Esophagus muscularis mucosa (tissue), 4 donors: ENCODE results near the gene ZSWIM1. TPM values are rescaled to one million over a fixed set of nuclear protein-coding genes. Genes with fewer than 3 reads are reported as not detected.

Source experiments
- DNase-seq: peaks from one replicate; pipeline ENCODE4 v3.0.0-alpha.2; 2017; ENCODE audit errors: extremely low spot score
- H3K27ac ChIP-seq, 4 donors: fragments of 200-600 bp; sonication (generic); replicated peaks in 1 of 4; 1 replicate in 3 of 4; 2 replicates in 1 of 4; pipeline ENCODE4 v1.5.1; 2016 to 2019; ENCODE audit warnings: mild to moderate bottlenecking in 1 of 4
- H3K27me3 ChIP-seq, 4 donors: fragments of 200-600 bp; sonication (generic); one replicate each; pipeline versions ENCODE4 v1.5.1 to v1.6.0; 2016 to 2019
- H3K36me3 ChIP-seq, 4 donors: fragments of 200-600 bp; sonication (generic); one replicate each; pipeline ENCODE4 v1.5.1; 2016 to 2019
- H3K4me1 ChIP-seq, 4 donors: fragments of 200-600 bp; sonication (generic); one replicate each; pipeline ENCODE4 v1.5.1; 2016 to 2019
- H3K4me3 ChIP-seq, 4 donors: fragments of 200-600 bp; sonication (generic); 1 replicate in 2 of 4; 2 replicates in 2 of 4; pipeline ENCODE4 v1.5.1; 2016 to 2019; ENCODE audit warnings: mild to moderate bottlenecking in 4 of 4, moderate library complexity in 1 of 4
- H3K9me3 ChIP-seq, 4 donors: fragments of 200-600 bp; sonication (generic); 1 replicate in 3 of 4; 2 replicates in 1 of 4; pipeline ENCODE4 v1.5.1; 2016 to 2019
- EP300 ChIP-seq: sonication (generic); formaldehyde crosslinking; IDR thresholded peaks from one replicate; pipeline ENCODE4 v1.6.1; 2017; ENCODE audit warnings: antibody characterized with exemption
- POLR2A ChIP-seq: fragments of 450-650 bp; IDR thresholded peaks from one replicate; pipeline ENCODE4 v1.6.1; 2017; ENCODE audit warnings: antibody characterized with exemption, moderate library complexity, mild to moderate bottlenecking, low read depth
- POLR2AphosphoS5 ChIP-seq, 2 donors: sonication (generic); formaldehyde crosslinking; IDR thresholded peaks; one replicate each; pipeline ENCODE4 v1.6.1; 2017; ENCODE audit warnings: antibody characterized with exemption in 2 of 2
- WGBS: methylation state at CpG from one replicate; pipeline ENCODE4 v1.1.5; 2018; 5-methylcytosine and 5-hydroxymethylcytosine counted together
- intact Hi-C: fragments of 100-400 bp; cut with DNase I; formaldehyde crosslinking; loops from one replicate; pipeline ENCODE4 v1.15.1; 2023
- total RNA-seq, 4 donors: library from RNA; depleted of rRNA; stranded (reverse); fragments of >200 nt; gene quantifications; one replicate each; pipeline versions ENCODE4 v1.1.0 to v1.2.1, GENCODE V29; 2016
- TF ChIP-seq, protein P1 (sequence below), 3 experiments: fragments of 200-600 bp in 2 of 3; fragments of 450-650 bp in 1 of 3; sonication (generic) in 2 of 3; IDR thresholded peaks; one replicate each; pipeline ENCODE4 v1.5.1; 2017 to 2019; ENCODE audit warnings: antibody characterized with exemption in 3 of 3, mild to moderate bottlenecking in 2 of 3, moderate library complexity in 1 of 3

The ZSWIM1 gene
- total RNA-seq, 4 donors from 2014 or later: 7.1 to 13.5 (median 9.2) TPM

DNA sequence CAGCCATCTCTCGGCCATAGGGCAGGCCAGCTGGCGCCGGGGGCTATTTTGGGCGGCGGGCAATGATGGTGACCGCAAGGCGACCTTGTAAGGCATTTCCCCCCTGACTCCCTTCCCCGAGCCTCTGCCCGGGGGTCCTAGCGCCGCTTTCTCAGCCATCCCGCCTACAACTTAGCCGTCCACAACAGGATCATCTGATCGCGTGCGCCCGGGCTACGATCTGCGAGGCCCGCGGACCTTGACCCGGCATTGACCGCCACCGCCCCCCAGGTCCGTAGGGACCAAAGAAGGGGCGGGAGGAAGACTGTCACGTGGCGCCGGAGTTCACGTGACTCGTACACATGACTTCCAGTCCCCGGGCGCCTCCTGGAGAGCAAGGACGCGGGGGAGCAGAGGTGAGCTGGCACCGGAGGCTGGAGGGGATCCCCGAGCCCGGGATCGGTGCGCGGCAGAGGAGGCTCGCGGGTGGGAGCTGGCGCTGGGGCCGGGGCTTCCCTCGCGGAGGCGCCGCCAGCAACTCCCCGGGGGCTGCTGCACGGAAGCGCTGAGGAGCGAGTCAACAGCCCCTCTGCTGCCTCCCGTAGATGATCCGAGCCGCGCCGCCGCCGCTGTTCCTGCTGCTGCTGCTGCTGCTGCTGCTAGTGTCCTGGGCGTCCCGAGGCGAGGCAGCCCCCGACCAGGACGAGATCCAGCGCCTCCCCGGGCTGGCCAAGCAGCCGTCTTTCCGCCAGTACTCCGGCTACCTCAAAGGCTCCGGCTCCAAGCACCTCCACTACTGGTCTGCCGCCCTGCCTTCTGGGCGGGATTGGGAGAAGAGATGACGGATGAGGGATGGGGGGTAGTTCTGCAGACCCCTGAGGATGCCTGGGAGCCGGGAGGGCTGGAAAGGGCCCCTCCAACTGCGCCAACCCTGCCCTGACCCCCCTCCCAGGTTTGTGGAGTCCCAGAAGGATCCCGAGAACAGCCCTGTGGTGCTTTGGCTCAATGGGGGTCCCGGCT lies 10.3 kb downstream of the ZSWIM1 start, which contains the start of the genes CTSA and NEURL2:
TSS of gene CTSA (plus strand) at position 351 of the 999 bp plus-strand sequence. CDS start at position 585, 234 bp downstream.
TSS of gene NEURL2 (minus strand) at position 224 of the 999 bp plus-strand sequence. CDS start at position 7, 217 bp downstream.
- Histone ChIP-seq H3K27ac (peak within 1 kb of the TSS; percentile 84 to 94 (median 90)), H3K36me3 (peaks cover 7 to 57% (median 56%) of the 10 kb centered on the region in 4 donors), H3K27me3 (no peaks in the 10 kb centered on the region), H3K4me1 (peaks cover 24 to 48% (median 34%) of the 10 kb centered on the region in 4 donors), H3K9me3 (no peaks in the 10 kb centered on the region), H3K4me3 (peak within 1 kb of the TSS; percentile 70 to 93 (median 88))
- intact Hi-C loops: loop anchor here (2.0 to 5.0 kb wide), 2 partner anchors 44 to 81 kb away; partner anchors contain the start of genes PCIF1 and ZNF335
- TF ChIP-seq, protein P1, sequence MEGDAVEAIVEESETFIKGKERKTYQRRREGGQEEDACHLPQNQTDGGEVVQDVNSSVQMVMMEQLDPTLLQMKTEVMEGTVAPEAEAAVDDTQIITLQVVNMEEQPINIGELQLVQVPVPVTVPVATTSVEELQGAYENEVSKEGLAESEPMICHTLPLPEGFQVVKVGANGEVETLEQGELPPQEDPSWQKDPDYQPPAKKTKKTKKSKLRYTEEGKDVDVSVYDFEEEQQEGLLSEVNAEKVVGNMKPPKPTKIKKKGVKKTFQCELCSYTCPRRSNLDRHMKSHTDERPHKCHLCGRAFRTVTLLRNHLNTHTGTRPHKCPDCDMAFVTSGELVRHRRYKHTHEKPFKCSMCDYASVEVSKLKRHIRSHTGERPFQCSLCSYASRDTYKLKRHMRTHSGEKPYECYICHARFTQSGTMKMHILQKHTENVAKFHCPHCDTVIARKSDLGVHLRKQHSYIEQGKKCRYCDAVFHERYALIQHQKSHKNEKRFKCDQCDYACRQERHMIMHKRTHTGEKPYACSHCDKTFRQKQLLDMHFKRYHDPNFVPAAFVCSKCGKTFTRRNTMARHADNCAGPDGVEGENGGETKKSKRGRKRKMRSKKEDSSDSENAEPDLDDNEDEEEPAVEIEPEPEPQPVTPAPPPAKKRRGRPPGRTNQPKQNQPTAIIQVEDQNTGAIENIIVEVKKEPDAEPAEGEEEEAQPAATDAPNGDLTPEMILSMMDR (IDR thresholded peaks at IDR 0.05): peak in 2 of 3 experiments; percentile 18 to 32
- peak; percentile 69 for TF ChIP-seq POLR2A
- peak; percentile 87 to 92 for TF ChIP-seq POLR2AphosphoS5 (IDR thresholded peaks at IDR 0.05)
- TF ChIP-seq EP300: no peak
- WGBS: 0% methylated on average over 21 of the region's 78 CpGs
- peak; percentile 98 for DNase-seq

DNA sequence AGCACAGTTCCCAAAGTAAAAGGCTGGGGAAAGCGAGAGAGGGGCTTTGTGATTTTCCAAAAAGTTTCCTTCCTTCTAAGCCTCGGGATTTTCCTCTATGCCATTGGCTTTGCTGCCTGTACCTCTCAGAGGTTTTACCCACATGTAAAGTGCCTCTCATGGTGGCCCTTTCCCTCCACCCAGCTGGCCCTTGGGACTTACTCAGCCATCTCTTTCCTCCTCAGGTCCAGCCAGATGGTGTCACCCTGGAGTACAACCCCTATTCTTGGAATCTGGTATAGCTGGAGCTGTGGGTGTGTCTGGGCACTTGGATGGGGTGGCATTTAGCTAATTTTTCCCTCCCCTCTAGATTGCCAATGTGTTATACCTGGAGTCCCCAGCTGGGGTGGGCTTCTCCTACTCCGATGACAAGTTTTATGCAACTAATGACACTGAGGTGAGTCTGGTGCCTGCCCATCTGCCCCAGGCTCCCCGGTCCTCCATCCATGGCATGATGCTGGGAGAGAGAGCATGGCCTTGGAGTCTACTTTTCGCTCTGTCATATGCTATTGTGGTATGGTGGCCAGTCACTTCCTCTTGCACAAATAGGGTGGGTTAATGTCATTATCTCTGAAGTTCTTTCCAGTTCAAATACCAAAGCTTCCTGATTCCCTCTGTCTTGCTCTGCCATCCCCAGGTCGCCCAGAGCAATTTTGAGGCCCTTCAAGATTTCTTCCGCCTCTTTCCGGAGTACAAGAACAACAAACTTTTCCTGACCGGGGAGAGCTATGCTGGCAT lies 11.2 kb downstream of the ZSWIM1 start:
- Histone ChIP-seq H3K9me3 (no peaks in the 10 kb centered on the region), H3K36me3 (peaks cover 16 to 57% (median 56%) of the 10 kb centered on the region in 4 donors), H3K27ac (peak overlapping the region in 3 of 4 donors; percentile 89 to 94 (median 90)), H3K4me1 (peaks cover 24 to 44% (median 34%) of the 10 kb centered on the region in 4 donors), H3K27me3 (no peaks in the 10 kb centered on the region), H3K4me3 (peak overlapping the region; percentile 70 to 93 (median 88))
- TF ChIP-seq, protein P1 (IDR thresholded peaks at IDR 0.05): no peak
- TF ChIP-seq EP300: no peak
- TF ChIP-seq POLR2AphosphoS5 (IDR thresholded peaks at IDR 0.05): no peak
- TF ChIP-seq POLR2A: no peak
- DNase-seq: no peak
- WGBS: 75% methylated on average over 9 of the region's 9 CpGs
- intact Hi-C loops: loop anchor here (5.0 kb wide), 1 partner anchor 80 kb away; the partner anchor contains the start of gene ZNF335

DNA sequence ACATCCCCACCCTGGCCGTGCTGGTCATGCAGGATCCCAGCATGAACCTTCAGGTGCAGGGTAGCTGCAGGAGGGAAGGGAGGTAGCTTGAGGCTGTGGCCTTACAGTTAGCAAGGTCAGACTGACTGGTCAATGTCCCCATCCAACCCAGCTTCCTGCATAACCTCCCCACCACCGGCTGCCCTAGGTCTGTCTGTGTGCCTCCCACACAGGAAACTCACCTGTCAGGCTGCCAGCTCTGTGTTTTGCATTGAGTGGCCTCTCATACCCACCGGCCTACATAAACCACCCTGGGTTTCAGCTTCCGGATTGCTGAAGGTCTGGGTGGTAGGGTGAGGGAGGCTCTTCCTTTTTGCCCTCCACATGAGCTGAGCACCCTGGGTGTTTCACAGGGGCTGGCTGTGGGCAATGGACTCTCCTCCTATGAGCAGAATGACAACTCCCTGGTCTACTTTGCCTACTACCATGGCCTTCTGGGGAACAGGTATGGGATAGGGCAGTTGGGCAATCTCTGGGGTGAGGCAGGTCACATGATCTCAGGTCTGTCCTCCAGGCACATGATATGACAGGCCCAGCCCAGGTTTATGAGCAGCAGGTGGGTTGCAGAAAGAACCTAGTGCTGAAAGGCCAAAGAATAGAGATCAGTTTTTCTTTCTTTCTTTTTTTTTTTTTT lies 11.9 kb downstream of the ZSWIM1 start:
- no peak overlapping the region for H3K4me3 ChIP-seq
- peaks cover 17 to 62% (median 58%) of the 10 kb centered on the region in 4 donors for H3K36me3 ChIP-seq
- no peak overlapping the region for H3K27ac ChIP-seq
- no peak for DNase-seq
- TF ChIP-seq, protein P1 (IDR thresholded peaks at IDR 0.05): no peak
- TF ChIP-seq POLR2A (no peak), EP300 (no peak), POLR2AphosphoS5 (IDR thresholded peaks at IDR 0.05) (no peak)
- intact Hi-C loops: loop anchor here (5.0 kb wide), 1 partner anchor 79 kb away; the partner anchor contains the start of gene ZNF335
- no peaks in the 10 kb centered on the region for H3K9me3 ChIP-seq
- H3K4me1 ChIP-seq: peaks cover 24 to 42% (median 34%) of the 10 kb centered on the region in 4 donors
- H3K27me3 ChIP-seq: no peaks in the 10 kb centered on the region
- WGBS: 69% methylated on average over 4 of the region's 4 CpGs

DNA sequence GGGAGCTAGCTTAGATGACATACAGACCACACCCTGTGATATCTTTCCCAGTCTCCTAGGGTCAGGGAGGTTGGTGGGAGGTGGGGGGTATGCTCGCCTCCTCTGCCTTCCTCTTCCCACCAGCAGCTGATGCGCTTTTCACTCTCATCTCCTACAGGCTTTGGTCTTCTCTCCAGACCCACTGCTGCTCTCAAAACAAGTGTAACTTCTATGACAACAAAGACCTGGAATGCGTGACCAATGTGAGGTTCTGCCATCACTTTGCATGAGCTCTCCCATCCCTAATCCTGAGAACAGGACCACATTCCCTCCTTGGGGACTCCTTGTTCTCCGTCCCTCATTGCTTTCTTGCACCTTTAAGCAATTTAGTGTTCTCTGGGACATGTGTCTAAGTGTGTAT lies 12.8 kb downstream of the ZSWIM1 start:
- H3K27me3 ChIP-seq: no peaks in the 10 kb centered on the region
- peaks cover 23 to 38% (median 31%) of the 10 kb centered on the region in 4 donors for H3K4me1 ChIP-seq
- no peak overlapping the region for H3K4me3 ChIP-seq
- no peaks in the 10 kb centered on the region for H3K9me3 ChIP-seq
- DNase-seq: no peak
- intact Hi-C loops: loop anchor here (5.0 kb wide), 1 partner anchor 78 kb away; the partner anchor contains the start of gene ZNF335
- TF ChIP-seq POLR2A (no peak), EP300 (no peak), POLR2AphosphoS5 (IDR thresholded peaks at IDR 0.05) (no peak)
- TF ChIP-seq, protein P1 (IDR thresholded peaks at IDR 0.05): no peak
- 90% methylated on average over 4 of the region's 4 CpGs for WGBS
- H3K36me3 ChIP-seq: peaks cover 23 to 66% (median 64%) of the 10 kb centered on the region in 4 donors
- no peak overlapping the region for H3K27ac ChIP-seq
